Esophagus muscularis mucosa (tissue), 4 donors: ENCODE measurements around the gene PPP6C.

Experiments used
- EP300 ChIP-seq: sonication (generic); formaldehyde crosslinking; IDR thresholded peaks from one replicate; pipeline ENCODE4 v1.6.1; 2017; ENCODE audit warnings: antibody characterized with exemption
- POLR2A ChIP-seq: fragments of 450-650 bp; IDR thresholded peaks from one replicate; pipeline ENCODE4 v1.6.1; 2017; ENCODE audit warnings: antibody characterized with exemption, moderate library complexity, mild to moderate bottlenecking, low read depth
- POLR2AphosphoS5 ChIP-seq, 2 donors: sonication (generic); formaldehyde crosslinking; IDR thresholded peaks; one replicate each; pipeline ENCODE4 v1.6.1; 2017; ENCODE audit warnings: antibody characterized with exemption in 2 of 2
- TF ChIP-seq, protein P1 (sequence below), 3 experiments: fragments of 200-600 bp in 2 of 3; fragments of 450-650 bp in 1 of 3; sonication (generic) in 2 of 3; IDR thresholded peaks; one replicate each; pipeline ENCODE4 v1.5.1; 2017 to 2019; ENCODE audit warnings: antibody characterized with exemption in 3 of 3, mild to moderate bottlenecking in 2 of 3, moderate library complexity in 1 of 3

DNA sequence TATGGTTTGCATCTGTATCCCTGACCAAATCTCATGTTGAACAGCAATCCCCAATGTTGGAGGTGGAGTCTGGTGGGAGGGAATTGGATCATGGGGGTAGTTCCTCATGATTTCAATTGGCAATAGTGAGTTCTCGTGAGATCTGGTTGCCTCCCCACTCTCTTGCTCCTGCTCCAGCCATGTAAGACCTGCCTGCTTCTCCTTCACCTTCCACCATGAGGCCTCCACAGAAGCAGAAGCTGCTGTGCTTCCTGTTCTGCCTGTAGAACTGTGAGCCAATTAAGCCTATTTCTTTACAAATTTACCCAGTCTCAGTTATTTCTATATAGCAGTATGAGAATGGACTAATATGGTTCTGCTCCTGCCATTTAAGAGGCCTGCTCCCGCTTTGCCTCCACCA is 79.1 kb downstream of the PPP6C start:
- TF ChIP-seq, protein P1, sequence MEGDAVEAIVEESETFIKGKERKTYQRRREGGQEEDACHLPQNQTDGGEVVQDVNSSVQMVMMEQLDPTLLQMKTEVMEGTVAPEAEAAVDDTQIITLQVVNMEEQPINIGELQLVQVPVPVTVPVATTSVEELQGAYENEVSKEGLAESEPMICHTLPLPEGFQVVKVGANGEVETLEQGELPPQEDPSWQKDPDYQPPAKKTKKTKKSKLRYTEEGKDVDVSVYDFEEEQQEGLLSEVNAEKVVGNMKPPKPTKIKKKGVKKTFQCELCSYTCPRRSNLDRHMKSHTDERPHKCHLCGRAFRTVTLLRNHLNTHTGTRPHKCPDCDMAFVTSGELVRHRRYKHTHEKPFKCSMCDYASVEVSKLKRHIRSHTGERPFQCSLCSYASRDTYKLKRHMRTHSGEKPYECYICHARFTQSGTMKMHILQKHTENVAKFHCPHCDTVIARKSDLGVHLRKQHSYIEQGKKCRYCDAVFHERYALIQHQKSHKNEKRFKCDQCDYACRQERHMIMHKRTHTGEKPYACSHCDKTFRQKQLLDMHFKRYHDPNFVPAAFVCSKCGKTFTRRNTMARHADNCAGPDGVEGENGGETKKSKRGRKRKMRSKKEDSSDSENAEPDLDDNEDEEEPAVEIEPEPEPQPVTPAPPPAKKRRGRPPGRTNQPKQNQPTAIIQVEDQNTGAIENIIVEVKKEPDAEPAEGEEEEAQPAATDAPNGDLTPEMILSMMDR (IDR thresholded peaks at IDR 0.05): no peak
- no peak for TF ChIP-seq POLR2AphosphoS5 (IDR thresholded peaks at IDR 0.05)
- no peak for TF ChIP-seq EP300
- TF ChIP-seq POLR2A: no peak
